WTC11 (cell line): Measurements from ENCODE around the gene PBRM1. TPM values are rescaled to one million over a fixed set of nuclear protein-coding genes. Genes with fewer than 3 reads are reported as not detected.

ENCODE experiments used
- ATAC-seq: fragments of 200-7000 bp; cut with Tn5 transposase; 2 replicates; pipeline ENCODE4 v1.10.0; 2021; ENCODE audit warnings: mild to moderate bottlenecking, moderate library complexity
- CTCF ChIA-PET: fragments of 300-600 bp; sonication (Branson Sonifier 250); formaldehyde crosslinking; loops from one replicate; lab custom pipeline; 2021; ENCODE audit warnings: antibody characterized with exemption; lab: Charles Lee
- POLR2A ChIA-PET: fragments of 350-600 bp; sonication (Branson Sonifier 250); formaldehyde crosslinking; loops from one replicate; lab custom pipeline; 2021; ENCODE audit warnings: antibody characterized with exemption; lab: Charles Lee
- DNase-seq: peaks from one replicate; pipeline ENCODE4 v3.0.0; 2021; ENCODE audit warnings: low spot score
- H3K27ac Mint-ChIP-seq: 2 replicates; pipeline ENCODE4 v1.8.0; 2021; ENCODE audit warnings: mixed read lengths
- H3K27me3 Mint-ChIP-seq: 2 replicates; pipeline ENCODE4 v1.8.0; 2021; ENCODE audit warnings: low read depth, mild to moderate bottlenecking, moderate library complexity, mixed read lengths
- H3K36me3 Mint-ChIP-seq: 2 replicates; pipeline ENCODE4 v1.8.0; 2021; ENCODE audit warnings: mixed read lengths
- H3K4me1 Mint-ChIP-seq: 2 replicates; pipeline ENCODE4 v1.8.0; 2022; ENCODE audit warnings: mixed read lengths
- H3K4me3 Mint-ChIP-seq: 2 replicates; pipeline ENCODE4 v1.8.0; 2021; ENCODE audit warnings: mild to moderate bottlenecking, moderate library complexity, mixed read lengths
- H3K9me3 Mint-ChIP-seq: 2 replicates; pipeline ENCODE4 v1.8.0; 2021; ENCODE audit warnings: mixed read lengths
- CBFB ChIP-seq: sonication (generic); formaldehyde crosslinking; IDR thresholded peaks from 2 replicates; pipeline ENCODE4 v1.8.1; 2022; ENCODE audit warnings: mild to moderate bottlenecking, low read depth, missing genetic modification reagents
- ELF4 ChIP-seq: sonication (generic); formaldehyde crosslinking; IDR thresholded peaks from 2 replicates; pipeline ENCODE4 v1.8.1; 2022; ENCODE audit warnings: low read depth, mild to moderate bottlenecking, moderate library complexity, missing genetic modification reagents
- ESRRA ChIP-seq: sonication (generic); formaldehyde crosslinking; IDR thresholded peaks from 2 replicates; pipeline ENCODE4 v1.8.1; 2022; ENCODE audit warnings: mild to moderate bottlenecking, missing genetic modification reagents, borderline replicate concordance
- ETV6 ChIP-seq: sonication (generic); formaldehyde crosslinking; IDR thresholded peaks from 2 replicates; pipeline ENCODE4 v1.8.1; 2022; ENCODE audit warnings: mild to moderate bottlenecking, missing genetic modification reagents
- FOXK1 ChIP-seq: sonication (generic); formaldehyde crosslinking; IDR thresholded peaks from 2 replicates; pipeline ENCODE4 v1.8.0; 2022; ENCODE audit warnings: mild to moderate bottlenecking, moderate library complexity, missing genetic modification reagents
- FOXP1 ChIP-seq: sonication (generic); formaldehyde crosslinking; IDR thresholded peaks from 2 replicates; pipeline ENCODE4 v1.8.0; 2022; ENCODE audit warnings: missing genetic modification reagents, mild to moderate bottlenecking, moderate library complexity, borderline replicate concordance
- HMGA2 ChIP-seq: fragments of 250-450 bp; sonication (Bioruptor Pico); IDR thresholded peaks from 2 replicates; pipeline ENCODE4 v1.4.0; 2021; ENCODE audit warnings: mild to moderate bottlenecking, moderate library complexity
- HMGXB4 ChIP-seq: sonication (generic); formaldehyde crosslinking; IDR thresholded peaks from 2 replicates; pipeline ENCODE4 v1.8.1; 2023; ENCODE audit warnings: mild to moderate bottlenecking, moderate library complexity, missing genetic modification reagents
- KAT7 ChIP-seq: sonication (generic); formaldehyde crosslinking; IDR thresholded peaks from 2 replicates; pipeline ENCODE4 v1.8.1; 2023; ENCODE audit warnings: missing genetic modification reagents, mild to moderate bottlenecking, borderline replicate concordance
- MAX ChIP-seq: sonication (generic); formaldehyde crosslinking; IDR thresholded peaks from 2 replicates; pipeline ENCODE4 v1.8.0; 2022; ENCODE audit warnings: mild to moderate bottlenecking, missing genetic modification reagents
- RELA ChIP-seq: sonication (generic); formaldehyde crosslinking; IDR thresholded peaks from 2 replicates; pipeline ENCODE4 v1.8.1; 2022; ENCODE audit warnings: missing genetic modification reagents, mild to moderate bottlenecking, borderline replicate concordance
- SP1 ChIP-seq: sonication (generic); formaldehyde crosslinking; conservative IDR thresholded peaks from 2 replicates; pipeline ENCODE4 v1.8.1; 2022; ENCODE audit warnings: missing genetic modification reagents
- USF1 ChIP-seq: sonication (generic); formaldehyde crosslinking; IDR thresholded peaks from 2 replicates; pipeline ENCODE4 v1.8.0; 2022; ENCODE audit warnings: mild to moderate bottlenecking, missing genetic modification reagents
- ZBTB43 ChIP-seq: sonication (generic); formaldehyde crosslinking; IDR thresholded peaks from 2 replicates; pipeline ENCODE4 v1.8.1; 2023; ENCODE audit warnings: mild to moderate bottlenecking, missing genetic modification reagents
- total RNA-seq: library from RNA; stranded (reverse); gene quantifications from 3 replicates; pipeline ENCODE4 v1.2.3, GENCODE V29; 2021
- TF ChIP-seq, protein P1 (sequence below): sonication (generic); formaldehyde crosslinking; IDR thresholded peaks from 2 replicates; pipeline ENCODE4 v1.8.1; 2023; ENCODE audit warnings: mild to moderate bottlenecking, missing genetic modification reagents, moderate library complexity
- TF ChIP-seq, protein P2 (sequence below): sonication (generic); formaldehyde crosslinking; IDR thresholded peaks from 2 replicates; pipeline ENCODE4 v1.8.0; 2023; ENCODE audit warnings: missing genetic modification reagents, mild to moderate bottlenecking, borderline replicate concordance

PBRM1 gene
- total RNA-seq, 1 experiment from 2014 or later = 48.8 TPM

- peaks cover 12% of the 10 kb centered on the region for H3K36me3 Mint-ChIP-seq
- H3K27me3 Mint-ChIP-seq = no peaks in the 10 kb centered on the region
- ChIA-PET CTCF (interaction anchor here (2.4 to 4.1 kb wide), 4 partner anchors 10 to 105 kb away, joined by 6 to 18 read pairs (median 15); partner anchors contain the start of genes GLT8D1 and SPCS1), POLR2A (interaction anchor here (0.5 kb wide), 1 partner anchor 477 kb away, joined by 3 read pairs; no protein-coding TSS in a partner anchor)
- H3K27ac Mint-ChIP-seq = peak overlapping the region; percentile 75
- H3K9me3 Mint-ChIP-seq = no peaks in the 10 kb centered on the region
- ATAC-seq (no peak), DNase-seq (no peak)
- H3K4me1 Mint-ChIP-seq = peaks cover 7% of the 10 kb centered on the region
- peak overlapping the region; percentile 68 for H3K4me3 Mint-ChIP-seq
- TF ChIP-seq FOXK1 (CRISPR knock-in tag) = no peak
These were observed 30.1 kb upstream of the PBRM1 start for GRCh38 chr3:52715714-52716305.

DNA sequence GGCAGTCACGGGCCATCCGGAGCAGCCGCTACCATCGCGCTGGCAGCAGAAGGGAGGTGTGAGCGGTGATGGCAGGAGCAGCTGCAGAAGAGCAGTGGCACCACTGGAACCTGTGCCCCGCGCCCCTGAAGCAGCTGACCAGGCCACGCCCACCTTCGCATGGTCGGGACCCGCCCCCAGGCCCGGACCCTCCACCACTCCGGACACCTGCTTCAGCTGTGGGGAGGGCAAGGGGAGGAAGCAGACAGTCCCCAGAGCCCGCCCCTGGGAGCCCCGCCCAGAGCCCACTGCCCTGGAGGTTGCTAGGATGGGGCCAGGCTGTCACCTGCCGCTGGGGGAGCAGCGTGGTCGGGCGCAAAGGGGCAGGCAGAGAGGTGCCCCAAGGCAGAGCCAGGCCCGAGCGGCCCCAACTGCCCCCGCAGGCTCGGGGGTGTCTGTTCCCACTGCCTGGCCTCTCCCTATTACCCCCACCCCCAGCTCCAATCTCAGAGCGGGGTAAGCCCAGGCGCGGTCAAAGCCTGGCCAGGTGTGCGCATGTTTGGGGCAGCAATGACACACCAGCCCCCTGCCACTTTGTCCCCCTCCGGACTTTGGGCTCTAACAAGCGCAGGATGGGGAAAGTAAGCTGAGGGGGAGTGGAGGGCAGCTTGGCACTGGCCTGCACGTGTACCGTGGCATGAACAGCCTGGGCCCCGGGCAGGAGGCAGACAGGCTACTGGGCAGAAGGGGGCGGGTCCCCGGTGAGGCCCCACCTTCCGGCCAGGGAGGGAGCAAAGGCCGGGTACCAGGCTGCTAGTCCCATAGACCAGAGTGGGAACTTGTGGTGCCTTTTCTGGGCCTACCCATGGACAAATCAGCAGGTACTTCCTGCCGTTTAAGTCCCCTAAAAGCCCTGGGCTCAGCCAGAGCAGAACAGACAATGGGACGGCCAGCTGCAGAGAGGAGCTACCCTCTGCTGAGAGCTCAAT is 28.9 kb upstream of the PBRM1 start:
- ChIA-PET CTCF (interaction anchor here (0.6 to 4.1 kb wide), 5 partner anchors 9 to 415 kb away, joined by 3 to 18 read pairs (median 13); partner anchors contain the start of genes GLT8D1 and SPCS1), POLR2A (interaction anchor here (0.5 to 1.5 kb wide), 3 partner anchors 9 to 44 kb away, joined by 3 read pairs; partner anchors contain the start of genes GLT8D1, GNL3 and SPCS1)

More for the DNA sequence above, 28.9 kb upstream of the PBRM1 start:
- Mint-ChIP-seq H3K9me3 (no peaks in the 10 kb centered on the region), H3K27me3 (no peaks in the 10 kb centered on the region), H3K4me1 (peaks cover 7% of the 10 kb centered on the region), H3K4me3 (peak overlapping the region; percentile 68), H3K27ac (no peak overlapping the region), H3K36me3 (peaks cover 12% of the 10 kb centered on the region)
- ATAC-seq (peak; percentile 96), DNase-seq (peak; percentile 96)
- TF ChIP-seq MAX (CRISPR knock-in tag) (peak; percentile 68; the same call in 1 of the 2 replicates), RELA (CRISPR knock-in tag) (no peak), FOXK1 (CRISPR knock-in tag) (peak; percentile 50; the same call in 1 of the 2 replicates), CBFB (CRISPR knock-in tag) (no peak; the same call in 1 of the 2 replicates), FOXP1 (CRISPR knock-in tag) (peak; percentile 45; the same call in 1 of the 2 replicates), ETV6 (CRISPR knock-in tag) (peak; percentile 48; the same call in 1 of the 2 replicates), ESRRA (CRISPR knock-in tag) (no peak), ELF4 (CRISPR knock-in tag) (no peak), HMGXB4 (CRISPR knock-in tag) (peak; percentile 80; the same call in 1 of the 2 replicates), HMGA2 (no peak), KAT7 (CRISPR knock-in tag) (no peak), USF1 (CRISPR knock-in tag) (peak; percentile 47), ZBTB43 (CRISPR knock-in tag) (no peak), SP1 (CRISPR knock-in tag) (peak; percentile 81)
- TF ChIP-seq, protein P1, sequence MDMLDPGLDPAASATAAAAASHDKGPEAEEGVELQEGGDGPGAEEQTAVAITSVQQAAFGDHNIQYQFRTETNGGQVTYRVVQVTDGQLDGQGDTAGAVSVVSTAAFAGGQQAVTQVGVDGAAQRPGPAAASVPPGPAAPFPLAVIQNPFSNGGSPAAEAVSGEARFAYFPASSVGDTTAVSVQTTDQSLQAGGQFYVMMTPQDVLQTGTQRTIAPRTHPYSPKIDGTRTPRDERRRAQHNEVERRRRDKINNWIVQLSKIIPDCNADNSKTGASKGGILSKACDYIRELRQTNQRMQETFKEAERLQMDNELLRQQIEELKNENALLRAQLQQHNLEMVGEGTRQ (CRISPR knock-in tag) = peak; percentile 54; the same call in 1 of the 2 replicates
- TF ChIP-seq, protein P2, sequence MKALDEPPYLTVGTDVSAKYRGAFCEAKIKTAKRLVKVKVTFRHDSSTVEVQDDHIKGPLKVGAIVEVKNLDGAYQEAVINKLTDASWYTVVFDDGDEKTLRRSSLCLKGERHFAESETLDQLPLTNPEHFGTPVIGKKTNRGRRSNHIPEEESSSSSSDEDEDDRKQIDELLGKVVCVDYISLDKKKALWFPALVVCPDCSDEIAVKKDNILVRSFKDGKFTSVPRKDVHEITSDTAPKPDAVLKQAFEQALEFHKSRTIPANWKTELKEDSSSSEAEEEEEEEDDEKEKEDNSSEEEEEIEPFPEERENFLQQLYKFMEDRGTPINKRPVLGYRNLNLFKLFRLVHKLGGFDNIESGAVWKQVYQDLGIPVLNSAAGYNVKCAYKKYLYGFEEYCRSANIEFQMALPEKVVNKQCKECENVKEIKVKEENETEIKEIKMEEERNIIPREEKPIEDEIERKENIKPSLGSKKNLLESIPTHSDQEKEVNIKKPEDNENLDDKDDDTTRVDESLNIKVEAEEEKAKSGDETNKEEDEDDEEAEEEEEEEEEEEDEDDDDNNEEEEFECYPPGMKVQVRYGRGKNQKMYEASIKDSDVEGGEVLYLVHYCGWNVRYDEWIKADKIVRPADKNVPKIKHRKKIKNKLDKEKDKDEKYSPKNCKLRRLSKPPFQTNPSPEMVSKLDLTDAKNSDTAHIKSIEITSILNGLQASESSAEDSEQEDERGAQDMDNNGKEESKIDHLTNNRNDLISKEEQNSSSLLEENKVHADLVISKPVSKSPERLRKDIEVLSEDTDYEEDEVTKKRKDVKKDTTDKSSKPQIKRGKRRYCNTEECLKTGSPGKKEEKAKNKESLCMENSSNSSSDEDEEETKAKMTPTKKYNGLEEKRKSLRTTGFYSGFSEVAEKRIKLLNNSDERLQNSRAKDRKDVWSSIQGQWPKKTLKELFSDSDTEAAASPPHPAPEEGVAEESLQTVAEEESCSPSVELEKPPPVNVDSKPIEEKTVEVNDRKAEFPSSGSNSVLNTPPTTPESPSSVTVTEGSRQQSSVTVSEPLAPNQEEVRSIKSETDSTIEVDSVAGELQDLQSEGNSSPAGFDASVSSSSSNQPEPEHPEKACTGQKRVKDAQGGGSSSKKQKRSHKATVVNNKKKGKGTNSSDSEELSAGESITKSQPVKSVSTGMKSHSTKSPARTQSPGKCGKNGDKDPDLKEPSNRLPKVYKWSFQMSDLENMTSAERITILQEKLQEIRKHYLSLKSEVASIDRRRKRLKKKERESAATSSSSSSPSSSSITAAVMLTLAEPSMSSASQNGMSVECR (CRISPR knock-in tag) = 0 out of 2 replicates have a peak, but pooled peaks have one; percentile 33
